HG03457 (cell line): Measurements from ENCODE around the gene ZNF24.
A peak's percentile ranks its signal among the peaks of the same experiment; 100 is the strongest.

Experiments used
- ATAC-seq: cut with Tn5 transposase; IDR thresholded peaks from one replicate; pipeline ENCODE4 v1.9.1; 2021; ENCODE audit warnings: moderate number of reproducible peaks; ENCODE audit not compliant: unreplicated experiment

The ZNF24 gene

DNA sequence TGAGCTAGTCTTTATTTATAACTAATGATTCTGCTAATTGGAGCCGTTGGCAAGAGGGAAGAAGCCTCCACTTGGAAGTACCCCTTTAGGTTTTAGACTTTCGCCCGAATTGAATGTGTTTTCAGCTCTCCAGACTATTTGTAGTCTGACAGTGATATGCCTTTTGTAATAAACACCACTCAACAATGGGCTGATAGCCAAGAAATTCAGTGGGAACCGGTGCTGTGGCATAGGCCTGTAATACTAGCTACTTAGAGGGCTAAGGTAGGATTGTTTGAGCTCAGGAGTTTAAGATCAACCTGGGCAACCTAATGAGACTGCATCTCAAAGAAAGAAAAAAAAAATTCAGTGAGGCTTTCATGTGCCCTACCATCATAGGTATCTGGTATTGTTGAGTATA is 40.6 kb downstream of the ZNF24 start:
- ATAC-seq: no peak

DNA sequence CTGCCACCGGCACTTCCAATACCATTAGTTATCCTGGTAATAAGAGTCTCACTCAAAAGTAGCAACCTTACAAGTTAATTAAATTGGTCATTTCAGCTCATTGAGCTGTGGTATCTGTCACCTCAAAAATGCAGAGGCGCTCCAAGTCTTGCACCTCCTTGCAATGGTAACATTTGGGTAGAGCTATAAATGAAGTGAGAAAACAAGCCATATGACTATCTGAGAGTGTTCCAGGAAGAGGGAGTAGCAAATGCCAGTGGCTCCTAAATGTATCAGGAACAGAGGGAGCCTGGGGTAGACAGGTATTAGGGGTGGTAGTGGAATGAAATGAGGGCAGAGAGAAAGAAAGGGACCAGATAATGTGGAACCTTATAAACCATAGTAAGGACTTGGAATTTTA is 48.2 kb downstream of the ZNF24 start:
- no peak for ATAC-seq

DNA sequence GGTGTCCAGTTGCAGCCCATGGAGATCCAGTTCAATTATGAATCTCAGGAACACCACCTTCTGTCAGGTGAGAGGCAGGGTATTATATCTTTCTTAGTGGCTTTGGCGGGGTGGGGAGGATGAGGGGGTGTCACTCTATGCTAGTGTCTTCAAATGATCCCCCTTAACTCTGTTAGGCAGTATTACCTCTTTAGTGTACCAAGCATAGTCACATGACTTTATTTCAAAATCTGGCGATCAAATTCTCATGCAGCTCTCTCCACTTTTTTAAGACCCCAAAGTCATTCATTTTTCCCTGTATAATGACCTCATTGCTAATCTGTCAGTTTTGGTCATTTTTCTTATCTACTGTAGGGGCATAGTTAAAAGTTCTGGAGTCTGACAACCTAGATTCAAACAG is 53.1 kb downstream of the ZNF24 start:
- no peak for ATAC-seq

DNA sequence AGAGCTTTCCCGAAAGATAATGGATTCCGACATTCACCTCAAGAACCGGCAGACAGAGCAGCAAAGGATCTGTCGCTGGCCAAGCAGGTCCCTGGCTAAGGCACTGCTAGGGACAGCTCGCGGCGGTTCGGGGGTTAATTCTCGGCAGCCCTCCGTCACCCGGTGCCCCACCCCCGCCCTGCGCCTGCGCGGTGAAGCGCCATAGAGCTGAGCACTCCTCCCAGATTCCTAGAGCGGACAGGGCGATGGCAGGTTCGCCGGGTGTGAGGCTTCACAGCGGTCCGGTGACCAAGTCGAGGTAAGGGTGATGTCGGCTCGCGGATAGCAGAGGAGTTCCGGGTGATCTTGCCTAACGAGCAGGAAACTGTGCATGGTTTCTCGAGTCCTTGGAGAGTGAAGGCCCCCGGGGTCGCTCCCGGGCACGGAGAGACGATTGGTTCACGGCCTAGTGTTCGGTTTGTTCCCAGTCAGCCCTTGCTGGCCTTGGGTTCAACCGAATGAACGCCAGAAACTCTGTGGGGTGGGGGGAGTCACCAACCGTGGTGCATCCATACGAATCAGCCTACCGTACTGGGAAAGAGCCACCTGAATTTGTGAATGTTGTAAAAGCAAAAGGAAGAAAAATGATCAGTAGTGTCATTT is 54.0 kb downstream of the ZNF24 start, which contains the start of gene ZSCAN30:
TSS of gene ZSCAN30 (minus strand) at position 136 of the 642 bp plus-strand sequence. CDS start 25,877 bp downstream, outside the sequence.
- ATAC-seq: peak; percentile 82

DNA sequence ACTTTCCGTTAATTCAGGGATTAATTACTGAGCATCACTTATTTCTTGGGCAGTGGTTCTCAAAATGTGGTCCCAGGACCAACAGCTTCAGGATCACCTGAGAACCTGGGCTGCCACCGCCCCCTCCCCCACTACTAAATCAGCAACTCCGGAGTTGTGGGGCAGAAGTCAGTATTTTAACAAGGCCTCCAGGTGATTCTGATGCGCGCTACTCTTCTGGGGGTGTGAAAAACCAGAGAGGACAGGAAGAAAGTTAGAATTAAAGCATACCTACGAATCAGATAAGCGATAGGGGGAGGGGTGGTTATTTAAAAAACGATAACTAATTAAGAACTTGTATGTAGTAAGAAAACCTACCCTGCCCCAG is 54.5 kb downstream of the ZNF24 start:
- peak; percentile 23 for ATAC-seq

DNA sequence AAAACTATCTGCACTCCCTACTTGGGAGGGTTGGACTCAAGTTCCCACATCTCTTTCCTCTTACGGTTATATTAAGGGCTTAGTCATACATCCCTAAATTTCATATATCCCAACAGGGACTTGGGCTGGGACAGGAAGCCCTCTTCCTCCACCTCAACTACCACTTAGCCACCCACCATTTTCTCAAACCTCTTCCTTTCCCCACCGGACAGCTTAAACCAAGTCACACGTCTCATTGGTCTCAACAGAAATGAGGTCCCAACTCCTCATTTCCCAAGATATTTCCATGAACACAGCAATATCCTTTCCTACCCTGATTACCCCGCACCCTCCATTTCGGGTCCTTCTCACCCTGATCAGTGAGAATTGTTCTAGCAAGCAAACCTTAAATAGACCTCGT is 54.9 kb downstream of the ZNF24 start:
- ATAC-seq: no peak

DNA sequence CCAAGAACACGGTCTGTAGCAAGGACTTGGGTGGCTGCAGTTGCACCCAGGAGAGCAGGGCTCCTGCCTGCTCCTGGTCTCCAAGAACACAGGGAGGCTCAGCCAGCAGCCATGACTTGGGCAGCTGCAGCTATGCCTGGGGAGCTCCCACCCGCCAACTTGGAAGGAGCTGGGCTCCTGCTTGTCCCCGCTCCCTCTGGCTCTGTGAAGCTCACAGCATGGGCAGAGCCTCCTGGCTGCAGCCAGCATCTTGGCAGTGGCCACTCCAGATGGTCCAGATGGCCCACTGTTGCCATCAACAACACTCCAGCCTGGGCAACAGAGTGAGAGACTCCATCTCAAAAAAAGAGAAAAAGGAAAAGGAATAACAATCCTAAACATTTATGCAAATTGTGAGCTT is 59.4 kb downstream of the ZNF24 start:
- ATAC-seq: no peak

DNA sequence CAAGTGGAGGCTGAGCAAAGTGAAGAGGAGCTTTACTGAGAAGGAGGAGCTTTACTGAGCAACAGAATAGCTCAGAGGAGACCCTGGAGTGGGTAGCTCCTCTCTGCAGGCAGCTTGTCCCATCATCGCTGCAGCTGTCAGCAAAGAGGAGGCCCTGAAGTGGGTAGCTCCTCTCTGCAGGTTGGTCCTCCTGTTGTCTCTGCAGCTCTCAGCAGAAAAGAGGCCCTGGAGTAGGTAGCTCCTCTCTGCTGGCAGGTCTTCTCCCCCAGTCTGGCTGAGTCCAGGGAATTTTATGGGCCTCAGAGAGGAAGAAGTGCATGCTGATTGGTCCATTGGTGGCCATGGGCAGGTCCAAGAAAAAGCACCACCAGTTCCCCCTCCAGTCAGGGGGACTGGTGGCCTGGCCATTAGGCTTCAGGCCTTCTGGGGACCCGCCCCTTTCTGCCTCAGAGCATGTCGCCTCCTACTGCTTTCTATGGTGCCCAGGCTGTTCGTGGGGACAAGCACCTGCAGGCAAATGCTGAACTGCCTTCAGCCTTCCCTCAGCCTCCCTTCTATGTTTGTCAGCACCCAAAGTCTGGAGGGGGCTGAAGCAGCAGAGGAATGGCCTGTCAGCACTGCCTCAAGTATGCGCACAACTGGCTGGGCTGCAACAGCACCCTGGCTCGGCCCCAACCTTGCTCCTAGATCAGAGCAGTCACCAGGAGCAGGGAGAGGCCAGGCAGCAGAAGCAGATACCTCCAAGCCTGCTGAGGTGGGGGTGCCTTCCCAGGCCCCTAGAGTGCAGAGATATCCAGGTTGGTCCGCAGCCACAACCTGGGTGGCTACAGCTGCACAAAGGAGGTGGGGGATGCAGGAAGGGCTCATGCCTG is 60.1 kb downstream of the ZNF24 start:
- no peak for ATAC-seq

DNA sequence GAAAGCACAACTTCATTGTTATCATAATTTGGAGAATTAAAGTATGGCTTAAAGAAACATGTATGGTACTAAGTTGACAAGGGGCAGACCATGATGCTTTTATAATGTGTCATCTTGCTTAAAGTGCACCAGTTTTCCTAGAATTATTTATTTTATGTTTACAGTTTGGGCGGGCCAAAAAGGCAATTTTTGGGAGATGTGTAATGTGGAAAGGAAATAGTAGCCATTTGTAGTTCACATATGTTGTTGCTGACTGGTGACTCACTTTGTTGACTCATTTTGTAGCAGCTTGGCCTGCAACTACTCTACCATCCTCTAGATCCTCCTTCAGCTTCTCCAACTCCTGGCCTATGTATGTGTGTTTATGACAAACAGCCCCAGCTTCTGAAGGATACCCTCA is 61.9 kb downstream of the ZNF24 start:
- no peak for ATAC-seq
